22Rv1 (cell line): Measurements from ENCODE around the gene WDFY3.

Experiments
- H3K27ac ChIP-seq: fragments of 450-650 bp; 2 replicates; pipeline ENCODE4 v1.5.1; 2017
- CTCF ChIP-seq: fragments of 450-650 bp; IDR thresholded peaks from 2 replicates; pipeline ENCODE4 v1.5.1; 2017; ENCODE audit warnings: mild to moderate bottlenecking
- ZFX ChIP-seq: fragments of 450-650 bp; IDR thresholded peaks from 2 replicates; pipeline ENCODE4 v1.6.1; 2017; ENCODE audit warnings: antibody characterized with exemption, borderline replicate concordance

The WDFY3 gene

GRCh38 chr4:84924434-84924833, 42.1 kb downstream of the WDFY3 start:
- TF ChIP-seq ZFX (no peak), CTCF (no peak)
- H3K27ac ChIP-seq = no peak overlapping the region

GRCh38 chr4:84920617-84921016, 45.9 kb downstream of the WDFY3 start:
- no peak overlapping the region for H3K27ac ChIP-seq
- TF ChIP-seq ZFX (no peak), CTCF (no peak)

GRCh38 chr4:84917869-84918600, 48.5 kb downstream of the WDFY3 start:
- TF ChIP-seq ZFX (no peak), CTCF (no peak)
- no peak overlapping the region for H3K27ac ChIP-seq

GRCh38 chr4:84917086-84917821, 49.2 kb downstream of the WDFY3 start:
- no peak overlapping the region for H3K27ac ChIP-seq
- no peak for TF ChIP-seq CTCF
- TF ChIP-seq ZFX = no peak

- H3K27ac ChIP-seq = no peak overlapping the region
- no peak for TF ChIP-seq ZFX
These were observed 50.3 kb downstream of the WDFY3 start for GRCh38 chr4:84916227-84916626.

GRCh38 chr4:84915396-84915780, 51.1 kb downstream of the WDFY3 start:
- TF ChIP-seq CTCF (no peak), ZFX (no peak)
- no peak overlapping the region for H3K27ac ChIP-seq

GRCh38 chr4:84914686-84915395, 51.6 kb downstream of the WDFY3 start:
- TF ChIP-seq ZFX = no peak
- TF ChIP-seq CTCF = no peak
- H3K27ac ChIP-seq = no peak overlapping the region
